Activated T-helper 9 cell treated with anti-CD3 and anti-CD28 coated beads, Interleukin-2, amount 50 U/mL, for 16 hours (primary cell): Measurements from ENCODE around the gene PHAX.
"Not testable (repeated sequence)": the region's sequence is repeated elsewhere in the genome, so short reads cannot be mapped to it uniquely, and the experiment has no call there.

ENCODE experiments used
- DNase-seq: peaks from one replicate; pipeline ENCODE4 v3.0.0-alpha.2; 2020; ENCODE audit warnings: low read depth

The PHAX gene

GRCh38 chr5:126659805-126660482 lies 59.2 kb downstream of the PHAX start:
- no peak for DNase-seq

- no peak for DNase-seq
These were observed 63.8 kb downstream of the PHAX start for GRCh38 chr5:126664586-126664985.

GRCh38 chr5:126670109-126670508 lies 69.4 kb downstream of the PHAX start:
- DNase-seq: not testable (repeated sequence)

- not testable (repeated sequence) for DNase-seq
These were observed 70.9 kb downstream of the PHAX start for GRCh38 chr5:126671681-126672080.

- no peak for DNase-seq
These were observed 72.7 kb downstream of the PHAX start for GRCh38 chr5:126673477-126673876.

GRCh38 chr5:126674145-126674544 lies 73.4 kb downstream of the PHAX start:
- DNase-seq: no peak

GRCh38 chr5:126675338-126675737 lies 74.6 kb downstream of the PHAX start:
- DNase-seq: no peak

GRCh38 chr5:126676195-126676624 lies 75.5 kb downstream of the PHAX start:
- peak; percentile 40 for DNase-seq
